SU-DHL-6 (cell line): Measurements from ENCODE around the gene PHTF2.
A peak's percentile ranks its signal among the peaks of the same experiment; 100 is the strongest.

Experiments
- H2AFZ ChIP-seq: fragments of 200-600 bp; sonication (generic); 2 replicates; pipeline ENCODE4 v1.6.1; 2014; ENCODE audit warnings: low read depth, mild to moderate bottlenecking, moderate library complexity, mixed read lengths, antibody characterized with exemption, low read length; ENCODE audit not compliant: severe bottlenecking
- H3F3A ChIP-seq: fragments of 200-600 bp; shearing (Covaris generic); 2 replicates; pipeline ENCODE4 v1.6.0; 2016; ENCODE audit warnings: antibody characterized with exemption, mild to moderate bottlenecking; ENCODE audit not compliant: insufficient read depth
- H3K27ac ChIP-seq: fragments of 200-600 bp; sonication (generic); 2 replicates; pipeline ENCODE4 v1.5.1; 2016; ENCODE audit warnings: low read depth, mild to moderate bottlenecking, low read length, moderate library complexity, mixed read lengths
- H3K27me3 ChIP-seq: fragments of 200-600 bp; sonication (generic), shearing (Covaris generic); 2 replicates; pipeline ENCODE4 v1.6.0; 2014; ENCODE audit warnings: mild to moderate bottlenecking, low read length
- H3K36me3 ChIP-seq: fragments of 200-600 bp; sonication (generic); 2 replicates; pipeline ENCODE4 v1.6.1; 2014; ENCODE audit warnings: mild to moderate bottlenecking, low read length, mixed read lengths
- H3K4me2 ChIP-seq: fragments of 300-600, 200-600 bp; shearing (Covaris generic), sonication (generic); 2 replicates; pipeline ENCODE4 v1.6.0; 2014; ENCODE audit warnings: low read length, low read depth, mild to moderate bottlenecking; ENCODE audit not compliant: poor library complexity, severe bottlenecking
- H3K4me3 ChIP-seq: fragments of 200-600 bp; sonication (generic); 2 replicates; pipeline ENCODE4 v1.5.1; 2014; ENCODE audit warnings: antibody characterized with exemption, low read length, mild to moderate bottlenecking, mixed read lengths; ENCODE audit not compliant: insufficient read depth, poor library complexity, severe bottlenecking
- H3K79me2 ChIP-seq: fragments of 200-600 bp; sonication (generic); 2 replicates; pipeline ENCODE4 v1.6.1; 2014; ENCODE audit warnings: mild to moderate bottlenecking, low read length, moderate library complexity; ENCODE audit not compliant: insufficient read depth
- H3K9ac ChIP-seq: fragments of 200-600 bp; sonication (generic); 2 replicates; pipeline ENCODE4 v1.7.0; 2014; ENCODE audit warnings: mild to moderate bottlenecking, low read length
- H3K9me2 ChIP-seq: fragments of 200-600 bp; sonication (generic); replicated peaks from 2 replicates; pipeline ENCODE4 v1.6.1; 2014; ENCODE audit warnings: low read length; ENCODE audit not compliant: insufficient read depth
- H3K9me3 ChIP-seq: fragments of 200-600 bp; sonication (generic); 2 replicates; pipeline ENCODE4 v1.6.1; 2014; ENCODE audit warnings: low read length, mixed read lengths; ENCODE audit not compliant: insufficient read depth
- H4K20me1 ChIP-seq: fragments of 200-600 bp; sonication (generic); 2 replicates; pipeline ENCODE4 v1.6.1; 2014; ENCODE audit warnings: low read depth, mild to moderate bottlenecking, antibody characterized with exemption, low read length, moderate library complexity, mixed read lengths
- EZH2phosphoT487 ChIP-seq: fragments of 200-600 bp; sonication (generic), shearing (Covaris generic); conservative IDR thresholded peaks from 2 replicates; pipeline ENCODE4 v1.6.1; 2018; ENCODE audit warnings: mild to moderate bottlenecking, antibody characterized with exemption, low read length, moderate library complexity, mixed read lengths
- TF ChIP-seq, protein P1 (sequence below): fragments of 200-600 bp; sonication (generic); IDR thresholded peaks from one replicate; pipeline ENCODE4 v1.5.1; 2017; ENCODE audit warnings: antibody characterized with exemption, mild to moderate bottlenecking, low read length, moderate library complexity; ENCODE audit not compliant: insufficient read depth, poor library complexity, severe bottlenecking

Gene PHTF2

DNA sequence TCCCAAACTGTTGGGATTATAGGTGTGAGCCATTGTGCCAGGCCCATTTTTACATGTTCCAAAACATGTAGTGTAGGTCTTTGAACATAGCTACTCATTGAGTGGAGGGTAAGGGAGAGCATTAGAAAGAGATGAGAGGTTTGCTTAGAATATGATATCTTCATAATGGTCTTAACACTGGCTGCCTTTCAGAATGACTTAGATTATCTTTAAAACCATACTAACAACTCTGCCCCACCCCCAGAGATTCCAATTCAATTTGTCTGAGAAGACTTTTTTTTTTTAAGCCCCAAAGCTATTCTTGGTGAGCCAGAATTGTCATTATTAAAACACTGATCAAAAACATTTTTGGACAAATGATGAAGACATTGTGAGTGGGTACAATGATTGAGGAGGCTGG lies 168.9 kb downstream of the PHTF2 start:
- Histone ChIP-seq H4K20me1 (no peaks in the 10 kb centered on the region), H3K9me2 (no peaks in the 10 kb centered on the region), H3K27ac (no peak overlapping the region), H3K36me3 (no peaks in the 10 kb centered on the region), H3K9ac (no peak overlapping the region), H3K9me3 (no peaks in the 10 kb centered on the region), H3K27me3 (no peaks in the 10 kb centered on the region), H3F3A (no peaks in the 10 kb centered on the region; the same call in 1 of the 2 replicates), H3K79me2 (no peaks in the 10 kb centered on the region), H2AFZ (no peak overlapping the region), H3K4me2 (no peak overlapping the region), H3K4me3 (no peak overlapping the region)
- no peak for TF ChIP-seq EZH2phosphoT487
- TF ChIP-seq, protein P1, sequence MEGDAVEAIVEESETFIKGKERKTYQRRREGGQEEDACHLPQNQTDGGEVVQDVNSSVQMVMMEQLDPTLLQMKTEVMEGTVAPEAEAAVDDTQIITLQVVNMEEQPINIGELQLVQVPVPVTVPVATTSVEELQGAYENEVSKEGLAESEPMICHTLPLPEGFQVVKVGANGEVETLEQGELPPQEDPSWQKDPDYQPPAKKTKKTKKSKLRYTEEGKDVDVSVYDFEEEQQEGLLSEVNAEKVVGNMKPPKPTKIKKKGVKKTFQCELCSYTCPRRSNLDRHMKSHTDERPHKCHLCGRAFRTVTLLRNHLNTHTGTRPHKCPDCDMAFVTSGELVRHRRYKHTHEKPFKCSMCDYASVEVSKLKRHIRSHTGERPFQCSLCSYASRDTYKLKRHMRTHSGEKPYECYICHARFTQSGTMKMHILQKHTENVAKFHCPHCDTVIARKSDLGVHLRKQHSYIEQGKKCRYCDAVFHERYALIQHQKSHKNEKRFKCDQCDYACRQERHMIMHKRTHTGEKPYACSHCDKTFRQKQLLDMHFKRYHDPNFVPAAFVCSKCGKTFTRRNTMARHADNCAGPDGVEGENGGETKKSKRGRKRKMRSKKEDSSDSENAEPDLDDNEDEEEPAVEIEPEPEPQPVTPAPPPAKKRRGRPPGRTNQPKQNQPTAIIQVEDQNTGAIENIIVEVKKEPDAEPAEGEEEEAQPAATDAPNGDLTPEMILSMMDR: no peak

- Histone ChIP-seq H3K9me3 (no peaks in the 10 kb centered on the region), H3F3A (no peaks in the 10 kb centered on the region; the same call in 1 of the 2 replicates), H2AFZ (no peak overlapping the region), H4K20me1 (no peaks in the 10 kb centered on the region), H3K36me3 (no peaks in the 10 kb centered on the region), H3K79me2 (no peaks in the 10 kb centered on the region), H3K9me2 (no peaks in the 10 kb centered on the region), H3K27me3 (no peaks in the 10 kb centered on the region), H3K4me2 (no peak overlapping the region), H3K27ac (no peak overlapping the region), H3K4me3 (no peak overlapping the region), H3K9ac (no peak overlapping the region)
- TF ChIP-seq EZH2phosphoT487: no peak
These were observed 173.2 kb downstream of the PHTF2 start for GRCh38 chr7:77971726-77972125.

DNA sequence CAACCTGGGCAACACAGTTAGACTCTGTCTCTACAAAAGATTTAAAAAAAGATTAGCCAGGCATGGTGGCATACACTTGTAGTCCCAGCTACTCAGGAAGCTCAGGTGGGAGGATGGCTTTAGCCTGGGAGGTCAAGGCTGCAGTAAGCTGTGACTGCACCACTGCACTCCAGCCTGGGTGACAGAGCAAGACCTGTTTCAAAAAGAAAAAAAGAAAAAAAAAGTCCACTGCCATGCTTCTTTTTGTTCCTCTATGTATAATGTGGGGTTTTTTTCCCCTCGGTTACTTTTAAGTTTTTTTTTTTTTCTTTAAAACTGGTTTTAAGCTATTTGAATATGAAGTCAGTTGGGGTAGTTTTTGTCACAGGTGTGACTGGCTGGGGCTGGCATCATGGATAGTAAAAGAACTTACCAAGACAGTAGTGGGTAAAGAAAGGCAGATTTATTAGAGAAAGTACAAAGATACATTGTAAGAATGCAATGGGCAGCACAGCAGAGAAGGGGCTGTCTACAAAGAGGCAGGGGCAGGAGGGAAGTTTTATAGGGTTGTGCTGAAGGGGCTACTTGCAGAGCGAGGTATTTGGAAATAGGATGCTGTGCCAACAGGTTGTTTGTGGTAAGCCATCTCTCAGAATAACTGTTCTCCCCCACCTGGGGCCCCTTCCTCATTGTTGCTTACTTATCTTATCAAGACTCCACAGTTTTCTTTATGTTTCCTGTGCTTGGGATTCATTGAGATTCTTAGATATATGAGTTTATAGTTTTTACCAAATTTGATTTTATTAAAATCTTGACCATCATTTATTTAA lies 177.3 kb downstream of the PHTF2 start:
- TF ChIP-seq EZH2phosphoT487: no peak
- TF ChIP-seq, protein P1: no peak
- H3F3A ChIP-seq: no peaks in the 10 kb centered on the region; the same call in 1 of the 2 replicates
- H3K27me3 ChIP-seq: no peaks in the 10 kb centered on the region
- no peaks in the 10 kb centered on the region for H3K36me3 ChIP-seq
- H3K4me3 ChIP-seq: no peak overlapping the region
- 0 out of 2 replicates have a peak overlapping the region, but pooled peaks have one; percentile 0 for H3K27ac ChIP-seq
- no peaks in the 10 kb centered on the region for H4K20me1 ChIP-seq
- no peaks in the 10 kb centered on the region for H3K9me2 ChIP-seq
- no peak overlapping the region for H2AFZ ChIP-seq
- no peaks in the 10 kb centered on the region for H3K79me2 ChIP-seq
- H3K9ac ChIP-seq: no peak overlapping the region
- H3K9me3 ChIP-seq: no peaks in the 10 kb centered on the region
- no peak overlapping the region for H3K4me2 ChIP-seq

- Histone ChIP-seq H3F3A (no peaks in the 10 kb centered on the region), H4K20me1 (no peaks in the 10 kb centered on the region), H3K36me3 (no peaks in the 10 kb centered on the region), H3K9ac (no peak overlapping the region), H3K79me2 (no peaks in the 10 kb centered on the region), H2AFZ (no peak overlapping the region), H3K9me2 (no peaks in the 10 kb centered on the region), H3K27ac (no peak overlapping the region), H3K27me3 (no peaks in the 10 kb centered on the region), H3K4me2 (no peak overlapping the region), H3K9me3 (no peaks in the 10 kb centered on the region), H3K4me3 (no peak overlapping the region)
- TF ChIP-seq, protein P1: no peak
- TF ChIP-seq EZH2phosphoT487: no peak
These were observed 180.6 kb downstream of the PHTF2 start for GRCh38 chr7:77979219-77979618.
